Activated CD8-positive, alpha-beta memory T cell treated with anti-CD3 and anti-CD28 coated beads, Interleukin-2, amount 50 U/mL, for 4 hours (primary cell): ENCODE results near the gene VWA8.
"Not testable (repeated sequence)": the region's sequence is repeated elsewhere in the genome, so short reads cannot be mapped to it uniquely, and the experiment has no call there.

ENCODE experiments used
- DNase-seq: peaks from one replicate; pipeline ENCODE4 v3.0.0-alpha.2; 2020

The VWA8 gene

DNA sequence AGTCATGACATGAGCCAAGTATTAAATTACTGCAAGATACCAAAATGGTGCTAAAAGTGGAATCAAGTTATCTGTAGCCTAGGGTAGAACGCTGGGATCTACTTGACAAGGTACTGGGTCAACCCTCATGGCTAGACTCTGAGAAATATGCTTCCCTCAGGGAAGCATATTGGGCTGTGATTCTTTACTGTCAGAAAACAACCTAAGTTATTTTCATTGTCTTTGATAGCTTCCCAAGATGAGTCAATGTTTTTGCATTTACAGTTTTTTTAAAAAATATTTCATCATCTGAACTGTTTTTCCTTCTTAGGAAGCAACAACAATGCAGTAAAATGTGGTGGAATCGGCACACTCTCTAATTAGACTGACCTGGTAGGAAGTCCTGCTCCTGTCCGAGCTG lies 285.6 kb downstream of the VWA8 start:
- no peak for DNase-seq

DNA sequence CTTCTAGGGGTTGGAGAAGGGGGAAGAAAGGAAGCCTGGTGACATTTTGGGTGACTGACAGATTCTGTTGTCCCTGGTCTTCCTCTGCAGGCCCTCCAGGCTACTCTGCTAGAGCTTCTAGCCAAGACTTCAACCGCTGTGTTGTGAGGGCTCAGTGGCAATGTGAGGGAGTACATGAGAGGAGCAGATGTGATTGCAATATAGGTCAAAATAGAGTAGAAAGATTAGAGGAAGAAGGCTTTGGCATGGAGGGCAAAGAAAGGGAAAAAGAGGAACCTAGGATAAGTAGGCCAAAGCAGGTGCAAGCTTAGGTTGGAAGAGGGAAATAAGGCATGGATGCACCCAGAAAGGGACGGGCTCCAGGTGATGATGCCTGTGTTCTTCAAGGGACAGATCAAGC lies 286.7 kb downstream of the VWA8 start:
- no peak for DNase-seq

DNA sequence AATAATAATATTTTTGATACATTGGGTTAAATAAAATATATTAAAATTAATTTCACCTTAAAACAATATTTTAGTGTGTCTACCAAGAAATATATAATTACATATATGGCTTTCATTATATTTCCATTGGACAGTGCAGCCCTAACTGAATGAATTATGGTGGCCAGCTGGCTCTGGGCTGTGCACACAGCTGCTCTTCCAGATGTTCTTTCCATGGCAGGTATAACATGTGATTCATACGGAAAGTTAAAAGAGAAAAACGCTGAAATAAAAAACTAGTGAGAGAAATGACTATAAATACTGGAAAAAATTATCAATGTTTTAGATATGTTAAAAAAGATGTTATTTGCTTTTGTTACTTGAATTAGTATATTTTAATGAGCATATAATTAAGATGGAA lies 287.3 kb downstream of the VWA8 start:
- no peak for DNase-seq

DNA sequence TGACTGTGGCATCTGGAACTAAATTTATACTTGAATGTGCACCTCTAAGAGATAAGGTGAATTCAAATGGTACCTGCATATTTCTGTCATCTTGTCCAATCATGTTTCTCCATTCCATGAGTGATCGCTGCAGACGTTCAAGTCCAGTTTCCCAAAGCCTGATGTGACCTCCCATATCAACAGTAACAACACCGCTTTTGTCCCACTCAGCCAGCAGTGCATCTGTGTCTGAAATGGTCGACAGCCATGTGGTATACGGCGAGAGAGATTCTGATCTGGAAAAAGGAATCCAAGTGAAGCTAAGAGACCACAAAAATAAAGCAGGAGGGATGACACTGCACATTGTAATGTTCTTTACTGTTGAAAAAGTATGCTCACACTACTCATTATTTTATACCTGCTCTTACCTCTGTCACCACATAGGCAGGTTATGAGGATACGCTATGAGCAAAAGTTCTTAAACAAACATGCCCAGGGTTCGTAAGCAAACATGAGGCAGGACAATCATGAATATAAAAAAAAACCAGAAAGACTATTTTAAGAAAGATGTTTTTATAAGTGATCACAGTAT lies 290.0 kb downstream of the VWA8 start:
- DNase-seq = no peak

DNA sequence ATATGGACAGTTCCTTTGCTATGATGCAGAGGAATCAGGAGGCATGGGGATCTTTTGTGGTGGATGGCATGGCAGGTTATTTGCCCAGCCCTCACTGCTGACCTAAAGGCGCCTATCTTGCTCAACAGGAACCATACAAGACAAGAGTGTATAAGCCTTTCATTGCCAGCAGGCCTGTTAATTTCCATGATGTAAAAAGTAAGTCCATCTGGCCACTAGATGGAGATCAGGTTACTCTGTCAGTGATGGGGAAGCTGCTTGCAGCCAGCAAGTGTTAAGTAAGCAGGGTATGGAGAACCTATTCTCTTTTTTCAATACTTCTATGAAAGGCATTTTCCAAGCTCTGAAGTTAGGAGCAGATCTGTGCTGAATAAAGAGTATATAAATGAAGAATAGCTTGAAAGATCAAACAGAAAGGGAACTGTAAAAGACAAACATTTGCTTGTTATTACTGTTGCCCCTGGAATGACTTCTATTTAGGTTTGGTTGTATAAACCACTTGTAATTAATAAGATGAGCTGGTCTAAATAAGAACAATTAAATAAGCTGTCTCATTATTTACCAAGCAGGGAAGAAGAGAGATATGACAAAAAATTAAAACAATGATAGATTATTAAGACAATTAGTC lies 292.7 kb downstream of the VWA8 start:
- DNase-seq = peak; percentile 18

DNA sequence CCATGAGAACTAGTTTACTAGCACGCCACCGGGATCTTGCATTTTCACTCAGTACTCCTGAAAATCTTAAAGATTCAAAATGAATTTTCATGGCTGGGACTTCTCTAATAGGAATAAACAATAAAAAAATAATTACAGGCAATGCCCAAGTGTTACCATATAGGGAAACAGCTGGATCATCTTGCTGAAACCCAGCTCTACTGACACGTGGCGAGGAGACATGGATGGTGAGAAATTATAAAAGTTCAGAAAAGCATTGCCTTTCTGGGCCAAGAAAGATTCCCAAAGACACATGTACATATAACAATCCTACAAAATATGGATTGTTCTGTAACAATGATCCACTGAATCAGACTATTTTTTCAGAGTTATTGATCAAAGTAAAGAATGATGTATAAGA lies 294.3 kb downstream of the VWA8 start:
- no peak for DNase-seq

DNA sequence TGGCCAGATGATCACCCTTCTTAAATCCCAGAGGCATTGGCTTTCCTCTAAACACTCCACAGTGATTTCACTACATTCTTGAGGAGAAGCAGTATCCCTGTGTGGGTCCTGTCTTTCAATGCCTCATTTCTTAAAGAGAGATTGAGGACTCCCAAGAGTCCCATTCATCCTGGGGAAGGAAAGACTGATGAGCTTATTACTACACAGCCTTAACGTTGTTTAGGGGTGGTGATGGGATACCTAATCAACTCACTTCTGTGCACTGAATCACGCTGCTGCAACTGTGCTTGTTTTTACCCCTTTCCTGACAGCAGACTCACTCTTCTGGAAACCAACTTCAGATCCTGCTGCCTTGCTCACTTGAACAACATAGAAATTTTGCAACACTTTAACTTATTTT lies 300.5 kb downstream of the VWA8 start:
- no peak for DNase-seq

DNA sequence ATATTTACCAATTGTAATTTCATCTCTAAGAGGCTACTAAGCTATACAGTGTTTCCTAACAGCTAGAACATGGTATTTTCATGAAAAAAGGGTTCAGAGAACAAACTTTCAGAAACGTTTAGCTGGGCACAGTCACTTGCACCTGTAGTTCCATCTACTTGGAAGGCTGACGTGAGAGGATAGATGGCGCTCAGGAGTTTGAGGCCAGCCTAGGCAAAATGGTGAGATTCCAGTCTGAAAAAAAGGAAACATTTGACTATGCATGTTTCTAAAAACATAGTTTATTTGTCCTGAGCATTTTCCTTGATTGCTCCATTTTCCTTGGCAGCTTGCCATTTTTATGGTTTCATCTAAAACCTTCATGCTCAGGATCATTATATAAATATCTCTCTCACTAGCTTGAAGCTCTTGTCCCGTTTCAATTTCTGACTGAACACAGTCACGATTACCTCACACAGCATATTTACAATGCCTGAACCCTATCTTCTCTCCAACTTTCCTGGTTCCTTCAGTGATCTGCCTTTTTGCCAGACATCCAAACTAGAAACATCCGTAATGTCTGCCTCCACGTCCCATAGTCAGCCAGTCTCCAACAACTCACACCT lies 302.8 kb downstream of the VWA8 start:
- no peak for DNase-seq

DNA sequence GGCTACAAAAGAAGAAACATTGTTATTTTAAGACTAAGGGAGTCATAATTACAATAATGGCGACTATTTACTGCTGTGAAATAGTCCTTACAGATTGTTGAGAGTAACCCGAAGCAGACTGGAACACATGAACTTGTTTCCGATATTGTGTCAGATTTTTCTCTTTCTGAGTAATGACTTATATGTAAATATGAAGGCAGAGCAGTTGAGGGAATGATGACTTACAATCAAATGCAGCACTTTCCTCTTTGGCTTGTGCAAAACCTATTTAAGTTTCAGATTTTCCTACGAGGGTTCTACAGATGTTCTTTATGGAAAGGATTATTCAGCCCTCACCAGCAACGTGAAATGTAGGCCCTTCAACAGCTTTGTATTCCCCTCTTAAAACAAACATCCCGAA lies 304.9 kb downstream of the VWA8 start:
- DNase-seq = no peak

DNA sequence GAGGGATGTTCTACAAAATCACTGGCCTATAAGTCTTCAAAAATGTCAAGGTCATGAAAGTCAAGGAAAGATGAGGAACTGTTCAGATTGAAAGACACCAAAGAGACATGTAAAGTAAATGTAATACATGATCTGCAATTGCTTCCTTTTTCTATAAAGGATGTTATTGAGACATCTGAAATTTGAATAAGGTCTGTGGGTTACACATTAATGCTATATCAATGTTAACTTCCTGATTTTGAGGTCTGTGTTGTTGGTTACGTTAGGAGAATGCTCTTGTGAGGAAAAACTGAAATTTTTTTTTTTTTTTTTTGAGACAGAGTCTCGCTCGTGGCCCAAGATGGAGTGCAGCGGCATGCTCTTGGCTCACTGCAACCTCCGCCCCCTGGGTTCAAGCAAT lies 306.1 kb downstream of the VWA8 start:
- no peak for DNase-seq

DNA sequence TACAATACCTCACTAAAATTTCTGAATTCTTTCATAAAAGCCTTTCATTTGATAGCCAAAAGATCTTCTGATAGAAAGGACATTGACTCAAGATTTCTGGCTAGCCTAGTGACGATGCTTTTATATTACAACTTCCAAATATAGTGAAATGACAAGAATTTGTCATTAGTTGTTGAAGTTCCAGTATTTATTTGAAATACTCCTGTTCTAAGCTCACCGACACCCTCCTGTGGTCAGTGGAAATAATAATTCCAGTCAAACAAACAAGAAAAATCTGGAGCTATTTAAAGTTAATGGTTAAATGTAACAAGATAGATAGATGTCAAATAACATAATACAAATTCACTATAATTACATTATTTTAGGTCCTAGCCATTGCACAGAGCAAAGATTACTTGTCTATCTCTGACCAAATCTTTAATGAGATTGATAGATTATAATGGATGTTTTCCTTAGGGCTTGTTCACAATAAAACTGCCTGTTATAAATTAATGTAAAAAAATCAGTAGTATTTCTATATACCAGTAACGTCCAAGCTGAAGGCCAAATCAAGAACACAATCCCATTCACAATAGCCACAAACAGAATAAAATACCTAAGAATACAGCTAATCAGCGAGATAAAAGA lies 308.1 kb downstream of the VWA8 start:
- DNase-seq = peak; percentile 46

DNA sequence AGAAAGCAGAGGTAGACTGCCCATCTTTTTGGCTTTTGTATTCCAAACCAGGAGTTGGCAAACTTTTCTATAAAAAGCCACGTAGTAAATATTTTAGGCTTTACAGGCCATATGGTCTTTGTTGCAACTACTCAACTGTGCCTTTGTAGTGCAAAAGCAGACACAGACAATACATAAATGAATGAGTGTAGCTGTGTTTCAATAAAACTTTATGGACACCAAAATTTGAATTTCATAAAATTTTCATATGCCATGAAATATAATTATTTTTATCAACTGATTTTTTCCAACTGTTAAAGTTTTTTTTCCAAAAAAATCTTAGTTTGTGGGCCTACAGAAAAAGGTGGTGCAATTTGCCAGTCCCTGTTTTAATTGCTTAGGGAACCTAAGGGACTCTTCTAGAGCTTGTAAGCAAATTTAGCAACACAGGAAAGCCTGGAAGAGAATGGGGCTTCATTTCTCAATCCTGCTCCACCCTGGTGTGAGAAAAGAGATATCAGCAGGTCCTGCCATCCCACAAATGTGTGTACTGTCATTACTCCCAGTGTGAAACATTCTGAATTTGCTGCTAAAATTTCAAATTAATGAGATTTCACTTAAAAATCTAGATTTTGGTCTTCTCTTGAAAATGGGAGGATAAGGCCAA lies 309.4 kb downstream of the VWA8 start:
- DNase-seq = no peak

DNA sequence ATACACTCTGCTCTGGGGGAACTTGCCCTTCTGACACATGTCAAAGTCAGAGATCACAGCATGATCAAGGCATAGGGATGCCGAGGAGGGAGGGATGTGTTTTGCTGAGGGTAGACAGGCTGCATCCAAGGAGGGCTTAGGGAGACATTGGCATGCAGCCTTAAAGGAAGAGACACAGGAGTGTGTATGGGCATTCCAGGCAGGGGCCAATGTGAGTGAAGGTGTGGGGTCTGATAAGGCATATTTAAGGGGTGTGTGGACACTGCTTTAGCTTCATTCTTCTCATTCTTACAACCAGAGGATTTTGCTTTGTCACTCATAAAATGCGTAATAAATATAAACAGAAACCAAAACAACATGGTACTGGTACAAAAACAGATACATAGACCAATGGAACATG lies 310.2 kb downstream of the VWA8 start:
- DNase-seq = no peak

DNA sequence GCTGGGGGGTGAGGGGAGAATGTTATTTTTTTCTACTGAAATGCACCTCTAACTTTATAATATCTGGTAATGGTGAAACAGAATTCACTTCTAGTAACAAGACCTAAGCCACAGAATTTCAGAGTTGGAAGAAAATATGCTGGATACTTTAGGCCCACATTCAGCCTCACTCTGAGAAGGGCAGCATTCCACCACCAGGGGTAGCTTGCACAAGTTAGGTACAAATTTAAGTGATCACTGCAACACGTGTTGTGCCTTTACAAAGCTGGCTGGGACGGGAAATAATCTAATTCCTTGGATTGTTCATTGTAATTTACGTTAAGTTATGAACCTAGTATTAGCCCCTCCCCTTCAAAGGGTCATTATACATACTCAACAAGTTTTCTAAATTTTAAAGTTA lies 311.2 kb downstream of the VWA8 start:
- no peak for DNase-seq

DNA sequence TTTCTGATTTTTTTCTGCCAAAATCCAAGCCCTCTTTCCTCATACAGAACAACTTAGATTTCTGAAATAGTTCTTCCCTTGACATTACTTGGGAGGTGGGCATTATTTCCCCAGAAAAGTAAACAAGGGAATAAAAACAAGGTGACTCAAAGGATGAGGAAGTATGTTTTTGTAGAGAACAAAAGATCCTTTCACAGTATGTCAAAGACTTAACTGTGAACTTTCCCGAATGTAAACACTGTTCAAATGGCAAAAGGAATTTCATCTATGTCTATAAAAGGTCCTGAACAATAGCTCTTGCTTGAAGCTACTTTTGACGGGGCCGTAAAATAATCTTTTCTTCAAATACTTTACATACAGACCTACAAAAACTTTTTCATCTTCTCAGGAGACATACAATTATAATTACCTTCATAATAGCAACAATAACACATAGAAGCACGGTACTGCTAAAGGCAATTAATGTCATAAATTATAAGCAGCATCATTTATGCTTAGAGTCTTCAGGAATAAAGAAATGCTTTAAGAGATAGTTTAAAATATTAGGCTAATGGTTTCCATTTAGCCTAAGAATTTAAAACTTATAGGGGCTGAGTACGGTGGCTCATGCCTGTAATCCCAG lies 312.5 kb downstream of the VWA8 start:
- no peak for DNase-seq

DNA sequence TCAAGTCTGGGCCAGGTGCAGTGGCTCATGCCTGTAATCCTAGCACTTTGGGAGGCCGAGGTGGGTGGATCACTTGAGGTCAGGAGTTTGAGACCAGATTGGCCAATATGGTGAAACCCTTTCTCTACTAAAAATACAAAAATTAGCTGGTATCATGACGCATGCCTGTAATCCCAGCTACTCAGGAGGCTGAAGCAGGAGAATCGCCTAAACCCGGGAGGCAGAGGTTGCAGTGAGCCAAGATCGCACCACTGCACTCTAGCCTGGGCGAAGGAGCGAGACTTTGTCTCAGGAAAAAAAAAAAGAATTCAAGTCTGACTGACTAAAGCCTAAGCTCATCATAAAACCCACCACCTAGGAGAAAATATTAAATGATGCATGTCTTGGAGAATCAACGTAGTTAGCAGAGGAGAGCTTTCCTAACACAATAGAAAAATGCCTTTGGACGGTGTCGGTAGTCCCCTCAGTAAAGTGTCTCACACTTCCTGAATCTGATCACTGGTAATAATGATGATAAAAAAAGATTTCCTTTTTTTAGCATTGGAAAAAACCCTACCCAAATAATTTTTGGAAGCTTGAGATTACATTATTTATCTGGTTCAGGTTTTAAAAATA lies 313.1 kb downstream of the VWA8 start:
- not testable (repeated sequence) for DNase-seq

DNA sequence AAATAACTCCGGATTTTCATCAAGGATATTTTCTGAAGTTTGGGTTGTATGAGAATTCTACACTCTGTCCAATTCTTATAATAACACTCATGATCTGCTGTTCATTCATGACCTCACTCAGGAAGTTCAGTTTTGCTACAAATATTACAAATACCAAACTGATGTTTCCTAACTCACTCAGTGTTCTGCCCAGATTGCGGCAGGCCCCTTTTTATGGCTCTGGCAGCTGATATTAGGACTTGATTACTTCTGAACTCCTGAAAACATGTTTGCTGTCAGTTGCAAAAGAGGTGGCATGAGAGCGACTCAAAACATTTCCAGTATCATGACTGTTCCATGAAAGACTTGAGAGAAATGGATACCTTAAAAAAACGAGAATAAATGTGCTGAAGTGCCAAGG lies 315.6 kb downstream of the VWA8 start:
- no peak for DNase-seq

DNA sequence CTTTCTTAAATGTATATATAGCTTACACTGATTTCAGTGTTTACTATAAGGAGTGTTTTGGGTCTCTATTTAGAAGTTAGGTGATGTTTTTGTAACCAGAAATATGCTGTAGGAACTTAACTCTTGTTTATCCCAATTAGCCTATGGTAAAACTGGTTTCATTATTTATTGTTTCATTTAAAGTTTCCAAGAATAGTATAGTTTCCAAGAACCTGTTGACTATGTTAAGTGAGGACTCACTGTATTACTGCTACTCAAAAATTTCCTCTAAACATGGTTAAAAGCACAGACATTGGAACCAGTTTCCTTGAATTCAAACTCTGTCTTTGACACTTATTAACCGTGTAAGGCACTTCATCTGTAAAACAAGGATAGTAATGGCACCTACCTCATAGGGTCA lies 316.2 kb downstream of the VWA8 start:
- no peak for DNase-seq

DNA sequence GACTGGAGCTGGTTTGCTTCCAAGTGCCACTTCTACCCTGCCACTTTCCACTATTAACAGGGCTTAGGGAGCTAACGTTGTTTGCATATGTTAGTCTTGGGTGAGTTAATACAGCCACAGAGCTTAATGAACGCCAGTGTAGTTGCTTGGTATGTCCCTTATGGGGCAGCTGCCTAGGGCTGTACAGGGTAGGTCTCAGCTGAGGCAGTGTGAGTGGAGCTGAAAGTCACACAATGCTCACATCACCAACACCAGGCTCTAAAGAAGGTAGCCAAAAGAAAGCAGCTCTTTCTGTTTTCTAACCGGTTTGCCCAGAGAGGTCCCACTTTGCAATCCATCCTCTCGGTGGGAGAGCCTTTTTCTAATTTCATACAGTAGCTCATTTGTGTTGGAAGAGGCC lies 317.4 kb downstream of the VWA8 start:
- DNase-seq = no peak

DNA sequence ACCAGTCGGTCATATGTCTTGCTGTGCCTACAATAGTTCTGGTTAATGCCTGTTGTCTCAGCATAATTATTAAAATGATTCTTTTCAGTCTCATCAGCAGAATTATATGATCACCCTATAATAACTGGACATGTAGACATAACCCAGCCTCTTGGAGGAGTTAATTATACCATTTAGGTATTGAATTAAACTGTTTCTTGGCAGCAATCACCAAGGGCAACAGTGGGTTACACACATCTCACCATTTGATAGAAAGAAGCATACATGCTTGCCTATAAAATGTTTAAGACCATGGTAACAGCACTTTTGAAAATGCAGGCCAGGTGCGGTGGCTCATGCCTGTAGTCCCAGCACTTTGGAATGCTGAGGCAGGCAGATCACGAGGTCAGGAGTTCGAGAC lies 318.9 kb downstream of the VWA8 start:
- no peak for DNase-seq

DNA sequence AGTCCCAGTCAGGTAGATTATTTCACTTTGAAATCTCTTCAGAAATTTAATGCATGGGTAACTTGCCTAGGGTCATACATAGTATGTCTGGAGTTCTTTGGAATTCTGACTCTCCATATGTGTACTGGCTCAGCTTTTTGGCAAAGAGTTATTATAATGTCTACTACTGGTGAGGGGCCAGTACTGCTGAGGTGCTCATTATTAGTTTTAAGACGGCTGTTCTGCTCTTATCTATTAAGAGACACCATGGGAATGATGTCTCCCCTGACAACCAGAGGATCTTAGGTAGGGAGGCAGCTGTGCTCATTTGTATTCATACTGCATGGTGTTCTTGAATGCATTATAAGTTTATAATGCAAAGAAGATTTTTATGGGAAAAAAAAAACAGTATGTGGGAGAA lies 319.5 kb downstream of the VWA8 start:
- no peak for DNase-seq

DNA sequence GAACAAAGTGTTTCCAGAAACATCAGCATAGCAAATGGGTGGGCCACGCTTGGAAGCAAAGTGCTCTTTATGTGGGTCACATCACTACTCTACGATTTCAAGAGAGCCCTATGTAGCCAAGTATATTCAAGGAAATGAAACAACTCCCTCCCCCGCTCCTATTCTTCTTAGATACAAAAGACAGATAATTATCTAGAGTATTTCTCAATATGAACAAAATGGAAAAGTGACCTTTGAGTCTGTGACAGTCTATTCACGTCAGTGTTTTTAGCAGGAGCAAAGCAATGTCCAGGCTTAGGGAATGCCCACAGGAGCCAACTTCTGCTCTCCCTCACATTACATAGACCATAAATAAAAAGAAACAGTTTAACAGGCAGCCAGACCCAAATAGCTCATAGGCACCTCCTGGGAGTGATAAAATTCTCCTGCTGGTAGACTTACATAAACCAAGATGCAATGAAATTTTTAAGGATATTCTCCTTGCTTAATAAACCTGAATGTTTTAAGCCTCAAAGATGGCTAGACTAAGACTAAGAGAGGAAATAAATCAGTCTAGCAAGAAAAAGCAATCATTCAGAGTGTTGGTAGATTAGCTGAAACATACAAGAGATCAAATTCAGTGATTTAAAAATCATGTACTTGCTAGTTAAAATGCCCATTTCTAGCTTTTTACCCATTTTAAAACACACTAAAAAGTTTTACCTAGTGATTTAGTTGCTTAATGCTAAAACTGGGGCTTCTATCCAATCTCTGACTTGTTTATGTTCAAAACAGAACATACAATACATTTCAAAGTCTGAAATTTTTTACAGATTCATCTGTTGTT lies 320.7 kb downstream of the VWA8 start:
- DNase-seq = no peak
